ENCODE measurements around the gene CR2. TPM values are rescaled to one million over a fixed set of nuclear protein-coding genes. Genes with fewer than 3 reads are reported as not detected.

CR2 gene
- polyA plus RNA-seq, 1 of the 3 experiments (the other 2 are of a cell fraction): not detected

GRCh38 chr1:207405814-207406213, 48.3 kb upstream of the CR2 start:
- H3F3A ChIP-seq (replicated peaks; ENCODE audit: insufficient read depth): peaks cover 3% of the 10 kb centered on the region
- no peaks in the 10 kb centered on the region for H3K9me2 ChIP-seq
- H3K79me2 ChIP-seq (ENCODE audit: insufficient read depth): no peaks in the 10 kb centered on the region
- no peaks in the 10 kb centered on the region for H3K36me3 ChIP-seq (replicated peaks in 1 of 2; ENCODE audit: control insufficient read depth in 1 of 2, insufficient read depth in 2 of 2, low read length in 1 of 2)
- no peaks in the 10 kb centered on the region for H4K20me1 ChIP-seq (ENCODE audit: insufficient read depth)
- no peaks in the 10 kb centered on the region for H3K4me1 ChIP-seq (ENCODE audit: control insufficient read depth in 1 of 2, insufficient read depth in 2 of 2, low read depth in 1 of 2, low read length in 1 of 2)
- no peaks in the 10 kb centered on the region for H3K9me3 ChIP-seq
- no peak overlapping the region for H3K9ac ChIP-seq
- H3K27me3 ChIP-seq (ENCODE audit: insufficient read depth): peaks cover 32% of the 10 kb centered on the region; the same call in 1 of the 2 replicates
- H3K4me2 ChIP-seq: no peak overlapping the region
- H3K27ac ChIP-seq (ENCODE audit: low read depth in 2 of 2, low read length in 1 of 2): no peak overlapping the region
- TF ChIP-seq TEAD4 (IDR thresholded peaks at IDR 0.05; ENCODE audit: borderline replicate concordance, insufficient read depth) (no peak), RXRA (IDR thresholded peaks at IDR 0.05; ENCODE audit: borderline replicate concordance, low read depth) (no peak)
- ChIA-PET POLR2A (no interaction called here), CTCF (interaction anchor here (0.8 to 4.1 kb wide), 13 partner anchors 9 to 751 kb away, joined by 3 to 30 read pairs (median 3); no protein-coding TSS in a partner anchor)
- no peak for DNase-seq
- no peak overlapping the region for H3K4me3 ChIP-seq (ENCODE audit: low read depth in 2 of 2, low read length in 1 of 2)
- H2AFZ ChIP-seq (ENCODE audit: low read depth): no peak overlapping the region

- Histone ChIP-seq H3K27me3 (ENCODE audit: insufficient read depth) (peaks cover 23% of the 10 kb centered on the region; the same call in 1 of the 2 replicates), H4K20me1 (ENCODE audit: insufficient read depth) (no peaks in the 10 kb centered on the region), H3K4me1 (ENCODE audit: control insufficient read depth in 1 of 2, insufficient read depth in 2 of 2, low read depth in 1 of 2, low read length in 1 of 2) (no peaks in the 10 kb centered on the region), H3K27ac (ENCODE audit: low read depth in 2 of 2, low read length in 1 of 2) (no peak overlapping the region), H3K9me3 (no peaks in the 10 kb centered on the region), H3F3A (replicated peaks; ENCODE audit: insufficient read depth) (peaks cover 3% of the 10 kb centered on the region), H3K4me3 (ENCODE audit: low read depth in 2 of 2, low read length in 1 of 2) (no peak overlapping the region), H3K36me3 (replicated peaks in 1 of 2; ENCODE audit: control insufficient read depth in 1 of 2, insufficient read depth in 2 of 2, low read length in 1 of 2) (no peaks in the 10 kb centered on the region), H3K4me2 (no peak overlapping the region), H3K9ac (no peak overlapping the region), H2AFZ (ENCODE audit: low read depth) (no peak overlapping the region), H3K9me2 (no peaks in the 10 kb centered on the region), H3K79me2 (ENCODE audit: insufficient read depth) (no peaks in the 10 kb centered on the region)
- DNase-seq: no peak
- ChIA-PET CTCF (interaction anchor here (0.9 to 4.1 kb wide), 2 partner anchors 55 to 324 kb away, joined by 3 to 30 read pairs; no protein-coding TSS in a partner anchor), POLR2A (no interaction called here)
- 6% methylated on average over 1 of the region's 1 CpG for WGBS (ENCODE audit: low lambda C conversion rate)
- TF ChIP-seq TCF12 (IDR thresholded peaks at IDR 0.05) (no peak), SMC3 (IDR thresholded peaks at IDR 0.05; ENCODE audit: low read depth, low read length) (no peak), FOSL2 (IDR thresholded peaks at IDR 0.05; ENCODE audit: borderline replicate concordance, low read depth) (no peak), RXRA (IDR thresholded peaks at IDR 0.05; ENCODE audit: borderline replicate concordance, low read depth) (no peak), USF1 (IDR thresholded peaks at IDR 0.05; ENCODE audit: borderline replicate concordance, low read depth) (no peak), YY1 (IDR thresholded peaks at IDR 0.05; ENCODE audit: low read depth) (no peak), NFIC (IDR thresholded peaks at IDR 0.05; ENCODE audit: borderline replicate concordance) (no peak), GATA2 (CRISPR knock-in tag; IDR thresholded peaks at IDR 0.05) (no peak), JUND (IDR thresholded peaks at IDR 0.05) (no peak), USF2 (IDR thresholded peaks at IDR 0.05; ENCODE audit: borderline replicate concordance, low read depth, low read length) (no peak), REST (IDR thresholded peaks at IDR 0.05; ENCODE audit: low read depth, low read length) (no peak), ELF1 (IDR thresholded peaks at IDR 0.05) (no peak), PBX3 (IDR thresholded peaks at IDR 0.05) (no peak), MXI1 (IDR thresholded peaks at IDR 0.05; ENCODE audit: low read depth, low read length) (no peak)
Measured at GRCh38 chr1:207407655-207408260, 46.4 kb upstream of the CR2 start.

All from SK-N-SH (cell line).